AG10803 (cell line): ENCODE results near the gene GJC3.
"Not testable (repeated sequence)": the region's sequence is repeated elsewhere in the genome, so short reads cannot be mapped to it uniquely, and the experiment has no call there.

Source experiments
- DNase-seq: peaks from one replicate; pipeline ENCODE4 v3.0.0; 2010; ENCODE audit warnings: low read depth
- H3K4me3 ChIP-seq: 2 replicates; pipeline ENCODE4 v1.5.1; 2011; ENCODE audit warnings: mild to moderate bottlenecking, low read length, control low read depth
- TF ChIP-seq, protein P1 (sequence below): conservative IDR thresholded peaks from 2 replicates; pipeline ENCODE4 v1.5.1; 2011; ENCODE audit warnings: mild to moderate bottlenecking, low read length, control low read depth, inconsistent platforms

The GJC3 gene

DNA sequence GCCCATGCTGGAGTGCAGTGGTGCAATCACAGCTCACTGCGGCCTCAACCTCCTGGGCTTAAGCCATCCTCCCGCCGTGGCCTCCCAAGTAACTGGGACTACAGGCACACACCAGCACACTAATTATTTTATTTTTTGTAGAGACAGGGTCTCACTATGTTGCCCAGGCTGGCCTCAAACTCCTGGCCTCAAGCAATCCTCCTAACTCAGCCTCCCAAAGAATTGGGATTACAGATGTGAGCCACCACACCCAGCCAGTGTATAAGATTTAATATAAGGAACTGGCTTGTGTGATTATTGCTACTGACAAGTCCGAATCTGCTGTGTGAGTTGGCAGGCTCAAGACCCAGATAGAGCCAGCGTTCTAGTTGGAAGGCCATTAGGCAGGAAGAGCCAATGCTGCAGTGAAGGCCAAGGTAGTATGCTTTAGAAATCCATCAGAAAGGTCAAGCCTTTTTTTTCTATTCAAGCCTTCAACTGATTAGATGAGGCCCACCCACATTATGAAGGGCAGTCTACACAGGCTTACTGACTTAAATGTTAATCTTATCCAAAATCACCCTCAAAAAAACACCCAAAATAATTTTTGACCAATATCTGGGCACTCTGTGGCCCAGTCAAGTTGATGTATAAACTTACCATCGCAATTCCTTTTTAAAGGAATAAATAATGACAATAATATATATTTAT lies 29.4 kb downstream of the GJC3 start:
- TF ChIP-seq, protein P1, sequence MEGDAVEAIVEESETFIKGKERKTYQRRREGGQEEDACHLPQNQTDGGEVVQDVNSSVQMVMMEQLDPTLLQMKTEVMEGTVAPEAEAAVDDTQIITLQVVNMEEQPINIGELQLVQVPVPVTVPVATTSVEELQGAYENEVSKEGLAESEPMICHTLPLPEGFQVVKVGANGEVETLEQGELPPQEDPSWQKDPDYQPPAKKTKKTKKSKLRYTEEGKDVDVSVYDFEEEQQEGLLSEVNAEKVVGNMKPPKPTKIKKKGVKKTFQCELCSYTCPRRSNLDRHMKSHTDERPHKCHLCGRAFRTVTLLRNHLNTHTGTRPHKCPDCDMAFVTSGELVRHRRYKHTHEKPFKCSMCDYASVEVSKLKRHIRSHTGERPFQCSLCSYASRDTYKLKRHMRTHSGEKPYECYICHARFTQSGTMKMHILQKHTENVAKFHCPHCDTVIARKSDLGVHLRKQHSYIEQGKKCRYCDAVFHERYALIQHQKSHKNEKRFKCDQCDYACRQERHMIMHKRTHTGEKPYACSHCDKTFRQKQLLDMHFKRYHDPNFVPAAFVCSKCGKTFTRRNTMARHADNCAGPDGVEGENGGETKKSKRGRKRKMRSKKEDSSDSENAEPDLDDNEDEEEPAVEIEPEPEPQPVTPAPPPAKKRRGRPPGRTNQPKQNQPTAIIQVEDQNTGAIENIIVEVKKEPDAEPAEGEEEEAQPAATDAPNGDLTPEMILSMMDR, result no peak
- H3K4me3 ChIP-seq, result no peak overlapping the region
- DNase-seq, result no peak

DNA sequence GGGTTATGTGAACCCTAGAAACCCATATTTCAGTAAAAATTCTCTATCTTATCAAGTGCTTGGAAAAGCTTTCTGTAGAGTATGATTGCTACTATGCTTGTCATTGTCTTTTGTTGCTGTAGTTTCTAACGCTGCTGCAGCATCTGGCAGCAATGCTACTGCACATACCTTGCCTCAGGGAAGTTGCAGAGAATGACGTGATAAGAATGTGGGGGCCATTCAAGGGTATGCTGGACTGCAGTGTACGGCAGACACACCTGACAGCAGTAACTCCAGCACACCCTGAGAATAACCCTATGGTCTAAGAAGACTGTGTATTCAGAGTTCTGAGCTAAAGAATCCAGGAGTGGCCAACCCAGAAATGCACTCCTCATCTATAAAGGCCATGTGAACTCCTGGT lies 30.6 kb downstream of the GJC3 start:
- TF ChIP-seq, protein P1, result no peak
- no peak overlapping the region for H3K4me3 ChIP-seq
- DNase-seq, result no peak

DNA sequence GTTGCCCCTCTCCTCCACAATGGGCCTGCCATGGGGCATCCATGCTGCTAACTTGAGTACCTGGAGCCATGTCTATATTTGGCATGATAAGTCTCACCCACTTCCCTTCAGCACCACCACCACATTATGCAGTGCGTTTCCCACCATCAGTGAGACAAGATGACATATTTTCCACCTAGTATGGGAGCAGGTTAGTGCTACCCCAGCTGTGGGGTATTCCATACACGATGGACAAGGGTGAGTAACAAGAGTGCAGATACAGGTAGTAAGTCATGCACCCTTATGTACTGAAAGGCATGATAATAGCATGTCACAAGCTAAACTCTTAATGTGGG lies 31.4 kb downstream of the GJC3 start:
- DNase-seq, result no peak
- TF ChIP-seq, protein P1, result no peak
- no peak overlapping the region for H3K4me3 ChIP-seq

DNA sequence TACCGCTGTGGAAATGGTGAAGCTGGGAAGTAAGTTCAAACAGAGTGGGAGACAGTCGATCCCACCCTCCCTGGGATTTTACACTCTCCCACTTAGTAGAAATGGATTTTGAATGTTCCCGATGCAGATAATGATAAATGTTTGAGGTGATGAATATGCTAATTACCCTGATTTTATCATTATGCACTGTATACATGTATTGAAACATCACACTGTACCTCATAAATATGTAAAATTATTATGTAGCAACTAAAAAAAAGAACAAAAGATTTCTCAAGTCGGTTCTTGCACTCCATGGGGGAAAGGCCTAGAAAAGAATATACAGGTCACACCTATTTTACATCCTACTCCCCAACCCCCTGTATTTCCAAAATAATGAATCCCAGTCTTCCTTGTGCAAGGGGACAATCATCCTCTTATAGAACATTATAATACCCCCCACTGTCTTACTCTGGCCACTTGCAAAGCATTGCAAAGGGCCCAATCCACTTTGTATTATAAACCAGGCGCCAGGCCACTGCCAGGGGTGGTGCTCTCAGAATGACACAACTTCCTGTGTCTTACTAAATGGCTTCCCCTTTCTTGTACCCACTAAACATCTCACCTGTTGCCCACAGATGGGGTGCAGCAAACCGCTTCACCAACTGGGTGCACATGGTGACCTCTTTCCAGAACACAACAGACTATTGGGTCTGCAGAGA lies 31.9 kb downstream of the GJC3 start:
- DNase-seq, result no peak
- H3K4me3 ChIP-seq, result no peak overlapping the region
- TF ChIP-seq, protein P1, result no peak

DNA sequence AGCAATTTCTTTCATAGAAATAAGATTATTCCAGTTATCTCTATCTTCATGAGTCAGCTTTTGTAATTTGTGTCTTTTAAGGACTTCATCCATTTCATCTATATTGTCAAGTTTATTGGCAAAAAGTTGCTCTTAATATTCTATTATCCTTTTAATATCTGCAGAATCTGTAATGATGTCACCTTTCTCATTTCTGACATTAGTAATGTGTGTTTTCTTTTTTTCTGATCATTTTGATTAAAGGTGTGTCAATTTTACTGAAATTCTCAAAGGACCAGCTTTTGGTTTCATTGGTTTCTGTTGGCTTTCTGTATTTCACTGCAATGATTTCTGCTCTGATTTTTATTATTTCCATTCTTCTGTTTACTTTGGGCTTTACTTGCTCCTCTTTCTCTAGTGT lies 34.7 kb downstream of the GJC3 start:
- H3K4me3 ChIP-seq, result no peak overlapping the region
- DNase-seq, result no peak
- TF ChIP-seq, protein P1, result no peak

DNA sequence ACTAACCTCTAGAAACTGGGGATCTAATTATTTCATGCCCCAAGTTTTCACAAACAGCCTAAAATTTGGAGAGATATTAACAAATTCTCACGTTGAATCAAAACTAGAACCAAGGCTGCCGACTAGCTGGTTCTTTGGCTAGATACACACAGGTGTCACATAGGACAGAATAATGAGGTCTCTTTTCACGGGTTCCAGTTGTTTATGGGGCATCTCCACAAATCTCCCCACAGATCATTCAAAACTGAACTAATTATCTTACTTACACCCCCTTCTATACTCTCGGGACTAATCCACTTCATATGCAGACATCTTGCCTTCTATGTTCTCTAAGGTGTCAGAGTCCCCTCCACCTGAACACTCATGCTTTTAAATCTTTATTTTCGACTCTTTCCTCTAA lies 36.1 kb downstream of the GJC3 start:
- no peak for DNase-seq
- TF ChIP-seq, protein P1, result no peak
- H3K4me3 ChIP-seq, result no peak overlapping the region

DNA sequence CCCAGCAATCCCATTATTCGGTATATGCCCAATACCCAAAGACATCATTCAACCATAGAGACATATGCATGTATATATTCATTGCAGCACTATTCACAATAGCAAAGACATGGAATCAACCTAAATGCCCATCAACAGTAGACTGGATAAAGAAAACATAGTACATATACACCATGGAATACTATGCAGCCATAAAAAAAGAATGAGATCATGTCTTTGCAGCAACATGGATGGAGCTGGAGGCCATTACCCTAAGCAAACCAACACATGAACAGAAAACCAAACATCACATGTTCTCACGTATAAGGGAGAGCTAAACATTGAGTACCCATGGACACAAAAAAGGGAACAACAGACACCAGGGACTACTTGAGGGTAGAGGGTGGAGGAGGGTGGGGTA lies 39.1 kb downstream of the GJC3 start:
- not testable (repeated sequence) for DNase-seq, H3K4me3 ChIP-seq

DNA sequence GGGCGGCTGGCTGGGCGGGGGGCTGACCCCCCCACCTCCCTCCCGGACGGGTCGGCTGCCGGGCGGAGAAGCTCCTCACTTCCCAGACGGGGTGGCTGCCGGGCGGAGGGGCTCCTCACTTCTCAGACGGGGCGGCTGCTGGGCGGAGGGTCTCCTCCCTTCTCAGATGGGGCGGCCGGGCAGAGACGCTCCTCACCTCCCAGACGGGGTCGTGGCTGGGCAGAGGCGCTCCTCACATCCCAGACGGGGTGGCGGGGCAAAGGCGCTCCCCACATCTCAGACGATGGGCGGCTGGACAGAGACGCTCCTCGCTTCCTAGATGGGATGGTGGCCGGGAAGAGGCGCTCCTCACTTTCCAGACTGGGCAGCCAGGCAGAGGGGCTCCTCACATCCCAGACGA lies 41.1 kb downstream of the GJC3 start:
- DNase-seq, H3K4me3 ChIP-seq: not testable (repeated sequence)
